HG03354 (cell line): ENCODE results near the gene NANOG.
"Not testable (repeated sequence)": the region's sequence is repeated elsewhere in the genome, so short reads cannot be mapped to it uniquely, and the experiment has no call there.

ENCODE experiments used
- ATAC-seq: cut with Tn5 transposase; IDR thresholded peaks from one replicate; pipeline ENCODE4 v1.9.1; 2021; ENCODE audit warnings: mild to moderate bottlenecking; ENCODE audit not compliant: unreplicated experiment, poor library complexity, severe bottlenecking

NANOG gene

GRCh38 chr12:7798750-7799308, 9.6 kb downstream of the NANOG start:
- ATAC-seq: not testable (repeated sequence)

- no peak for ATAC-seq
These were observed 12.3 kb downstream of the NANOG start for GRCh38 chr12:7801460-7801859.

GRCh38 chr12:7806319-7806718, 17.1 kb downstream of the NANOG start:
- ATAC-seq: not testable (repeated sequence)

- ATAC-seq: no peak
These were observed 17.8 kb downstream of the NANOG start for GRCh38 chr12:7806863-7807487.

- not testable (repeated sequence) for ATAC-seq
These were observed 36.6 kb downstream of the NANOG start for GRCh38 chr12:7825754-7826153.

- not testable (repeated sequence) for ATAC-seq
These were observed 40.5 kb downstream of the NANOG start for GRCh38 chr12:7829737-7830136.

- peak; percentile 62 for ATAC-seq
These were observed 43.0 kb downstream of the NANOG start for GRCh38 chr12:7832059-7832696.

GRCh38 chr12:7833201-7833600, 44.0 kb downstream of the NANOG start:
- not testable (repeated sequence) for ATAC-seq

GRCh38 chr12:7833831-7834230, 44.6 kb downstream of the NANOG start:
- ATAC-seq: no peak

- no peak for ATAC-seq
These were observed 45.5 kb downstream of the NANOG start for GRCh38 chr12:7834701-7835100.

GRCh38 chr12:7835116-7835515, 45.9 kb downstream of the NANOG start:
- ATAC-seq: no peak

- ATAC-seq: no peak
These were observed 46.6 kb downstream of the NANOG start for GRCh38 chr12:7835766-7836165.

- no peak for ATAC-seq
These were observed 48.2 kb downstream of the NANOG start for GRCh38 chr12:7837366-7837765.

- not testable (repeated sequence) for ATAC-seq
These were observed 50.0 kb downstream of the NANOG start for GRCh38 chr12:7839226-7839625.

- ATAC-seq: not testable (repeated sequence)
These were observed 50.6 kb downstream of the NANOG start for GRCh38 chr12:7839848-7840247.

- not testable (repeated sequence) for ATAC-seq
These were observed 53.2 kb downstream of the NANOG start for GRCh38 chr12:7842444-7842843.

- not testable (repeated sequence) for ATAC-seq
These were observed 53.9 kb downstream of the NANOG start for GRCh38 chr12:7843149-7843548.

- ATAC-seq: not testable (repeated sequence)
These were observed 54.4 kb downstream of the NANOG start for GRCh38 chr12:7843583-7843982.

- ATAC-seq: no peak
These were observed 54.9 kb downstream of the NANOG start for GRCh38 chr12:7844116-7844515.

- peak; percentile 76 for ATAC-seq
These were observed 58.3 kb downstream of the NANOG start for GRCh38 chr12:7847226-7848097.
